HG03159 (cell line): ENCODE data around the gene RORC.

Experiments used
- ATAC-seq: cut with Tn5 transposase; IDR thresholded peaks from one replicate; pipeline ENCODE4 v1.9.1; 2021; ENCODE audit warnings: mild to moderate bottlenecking, moderate library complexity; ENCODE audit not compliant: unreplicated experiment

Gene RORC

GRCh38 chr1:151829352-151830046, 2.1 kb downstream of the RORC start:
- no peak for ATAC-seq

- no peak for ATAC-seq
Measured at GRCh38 chr1:151828921-151829320, 2.7 kb downstream of the RORC start.

- ATAC-seq, result no peak
Measured at GRCh38 chr1:151827853-151828252, 3.7 kb downstream of the RORC start.

GRCh38 chr1:151825751-151826660, 5.6 kb downstream of the RORC start:
- ATAC-seq, result no peak

- ATAC-seq, result no peak
Measured at GRCh38 chr1:151825204-151825603, 6.4 kb downstream of the RORC start.

- ATAC-seq, result no peak
Measured at GRCh38 chr1:151823175-151823574, 8.4 kb downstream of the RORC start.

- no peak for ATAC-seq
Measured at GRCh38 chr1:151822404-151822803, 9.2 kb downstream of the RORC start.

- no peak for ATAC-seq
Measured at GRCh38 chr1:151820940-151821339, 10.7 kb downstream of the RORC start.

GRCh38 chr1:151819976-151820623, 11.5 kb downstream of the RORC start:
- no peak for ATAC-seq

- no peak for ATAC-seq
Measured at GRCh38 chr1:151819227-151819835, 12.3 kb downstream of the RORC start.

- ATAC-seq, result no peak
Measured at GRCh38 chr1:151817353-151817730, 14.3 kb downstream of the RORC start.

GRCh38 chr1:151816548-151817352, 14.9 kb downstream of the RORC start:
- no peak for ATAC-seq

- ATAC-seq, result no peak
Measured at GRCh38 chr1:151815716-151816327, 15.8 kb downstream of the RORC start.

- no peak for ATAC-seq
Measured at GRCh38 chr1:151814971-151815545, 16.5 kb downstream of the RORC start.

GRCh38 chr1:151814426-151814825, 17.2 kb downstream of the RORC start:
- ATAC-seq, result no peak

- no peak for ATAC-seq
Measured at GRCh38 chr1:151813271-151813977, 18.2 kb downstream of the RORC start.

GRCh38 chr1:151811181-151811580, 20.4 kb downstream of the RORC start:
- ATAC-seq, result no peak

GRCh38 chr1:151809985-151810556, 21.5 kb downstream of the RORC start:
- ATAC-seq, result no peak
